ENCODE data around the gene STK24.

The STK24 gene

GRCh38 chr13:98401934-98402333, 175.0 kb downstream of the STK24 start:
- no peak for DNase-seq

GRCh38 chr13:98399756-98400155, 177.2 kb downstream of the STK24 start:
- no peak for DNase-seq

GRCh38 chr13:98398581-98398980, 178.3 kb downstream of the STK24 start:
- no peak for DNase-seq

GRCh38 chr13:98397861-98398260, 179.0 kb downstream of the STK24 start:
- DNase-seq, result no peak

GRCh38 chr13:98397221-98397620, 179.7 kb downstream of the STK24 start:
- DNase-seq, result no peak

GRCh38 chr13:98396071-98396710, 180.7 kb downstream of the STK24 start:
- DNase-seq, result no peak

All from activated T-cell treated with anti-CD3 and anti-CD28 coated beads, Interleukin-2, amount 50 U/mL, for 1 hour (primary cell).